Right lung (tissue), 5 donors: Measurements from ENCODE around the gene RPL5. TPM values are rescaled to one million over a fixed set of nuclear protein-coding genes. Genes with fewer than 3 reads are reported as not detected.

Experiments used
- DNase-seq, 2 donors: peaks; one replicate each; pipeline ENCODE4 v3.0.0-alpha.2; 2013
- polyA plus RNA-seq, 5 donors: library from polyadenylated mRNA; unstranded; fragments of 120-200 nt; gene quantifications; one replicate each; pipeline versions ENCODE4 v1.2.1 to v1.2.3, GENCODE V29; 2013; ENCODE audit warnings: inconsistent platforms in 1 of 5, low replicate concordance in 1 of 5; ENCODE audit not compliant: insufficient read length in 5 of 5, insufficient read depth in 1 of 5

RPL5 gene
- polyA plus RNA-seq, 5 donors: 2,868 to 3,314 (median 3,014) TPM

DNA sequence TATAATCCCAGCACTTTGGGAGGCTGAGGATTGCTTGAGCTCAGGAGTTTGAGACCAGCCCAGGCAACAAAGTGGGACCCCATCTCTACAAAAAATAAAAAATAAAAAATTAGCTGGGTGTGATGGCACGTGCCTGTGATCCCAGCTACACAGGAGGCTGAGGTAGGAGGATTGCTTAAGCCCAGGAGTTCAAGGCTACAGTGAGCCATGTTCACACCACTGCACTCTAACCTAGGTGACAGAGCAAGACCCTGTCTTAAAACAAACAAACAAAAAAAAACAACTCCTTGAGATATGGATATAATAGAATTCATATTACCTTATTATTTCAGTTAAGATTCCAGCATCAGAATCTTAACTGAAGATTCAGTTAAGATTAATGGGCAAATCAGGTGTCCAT, 52.4 kb downstream of the RPL5 start:
- no peak for DNase-seq

DNA sequence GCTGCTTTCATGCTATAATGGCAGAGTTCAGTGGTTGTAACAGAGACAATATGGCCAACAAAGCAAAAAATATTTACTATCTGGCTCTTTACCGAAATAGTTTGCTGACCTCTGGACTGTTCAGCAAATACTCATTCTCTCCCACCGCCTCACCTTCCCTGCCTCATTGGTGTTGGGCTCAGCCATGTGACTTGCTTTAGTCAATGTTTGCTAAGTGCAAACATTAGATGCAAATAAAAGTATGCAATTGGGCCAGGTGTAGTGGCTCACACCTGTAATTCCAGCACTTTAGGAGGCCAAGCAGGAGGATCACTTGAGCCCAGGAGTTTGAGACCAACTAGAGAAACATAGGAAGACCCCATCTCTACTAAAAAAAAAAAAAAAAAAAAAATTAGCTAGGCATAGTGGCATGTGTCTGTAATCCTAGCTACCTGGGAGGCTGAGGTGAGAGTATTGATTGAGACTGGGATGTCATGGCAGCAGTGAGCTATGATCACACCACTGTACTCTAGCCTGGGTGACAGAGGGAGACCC, 55.1 kb downstream of the RPL5 start:
- no peak for DNase-seq

DNA sequence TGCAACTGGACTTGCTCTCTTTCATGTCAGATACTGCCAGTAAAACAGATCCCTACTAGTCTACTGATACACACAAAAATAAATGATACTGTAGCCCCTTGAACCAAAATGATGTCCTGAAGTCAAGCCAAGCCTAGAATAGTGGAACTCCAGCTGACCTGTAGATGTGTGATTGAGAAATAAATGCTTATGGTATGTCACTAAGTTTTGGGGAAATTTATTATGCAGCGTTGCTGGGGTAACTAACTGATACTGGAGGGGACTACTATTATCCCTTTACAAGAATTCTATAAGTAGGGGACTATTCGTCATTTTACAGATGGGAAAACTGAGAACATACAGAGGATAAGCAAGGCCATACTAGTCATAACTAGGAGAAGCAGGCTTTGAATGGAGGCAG, 55.6 kb downstream of the RPL5 start:
- no peak for DNase-seq

Other genes with a start within 250 kb of the RPL5 start
- 10 to 100 TPM; 15.2 to 22.5 (median 21.7) TPM for gene EVI5, start 46.9 kb upstream of the RPL5 start, polyA plus RNA-seq
- 10 to 100 TPM in 3 of 5 donors, 1 to 10 TPM in 2; 7.8 to 13.9 (median 12.2) TPM for gene DIPK1A, start 129.4 kb downstream of the RPL5 start, polyA plus RNA-seq
- 10 to 100 TPM; 42.2 to 72.5 (median 59.3) TPM for gene MTF2, start 247.2 kb downstream of the RPL5 start, polyA plus RNA-seq